HepG2 (cell line): ENCODE data around the gene PDK2. TPM values are rescaled to one million over a fixed set of nuclear protein-coding genes. Genes with fewer than 3 reads are reported as not detected.

Experiments
- ATAC-seq: fragments of 200-7000 bp; cut with Tn5 transposase; 3 replicates; pipeline ENCODE4 v1.9.1; 2020; ENCODE audit warnings: mild to moderate bottlenecking, moderate library complexity
- BruUV-seq: library from RNA; stranded (reverse); fragments of 400-500 nt; replicated peaks from 2 replicates; lab custom pipeline; 2021; lab: Mats Ljungman, UMichigan
- CTCF ChIA-PET: fragments of 300-600 bp; formaldehyde crosslinking; extraction: SDS; loops from one replicate; lab custom pipeline; 2021; ENCODE audit warnings: low total read pairs, inconsistent platforms, low intra/inter-chr PET ratio; lab: Yijun Ruan, JAX
- POLR2A ChIA-PET: fragments of 350-600 bp; sonication (Branson Sonifier 250); formaldehyde crosslinking; loops from one replicate; lab custom pipeline; 2020; ENCODE audit warnings: antibody characterized with exemption, inconsistent platforms; lab: Yijun Ruan, JAX
- DNase-seq: peaks from one replicate; pipeline ENCODE4 v3.0.0-alpha.2; 2015; ENCODE audit warnings: low spot score
- FAIRE-seq: peaks from 3 replicates; lab custom pipeline; 2011; peaks lifted over from hg19 to GRCh38; lab: Jason Lieb, UNC
- H2AFZ ChIP-seq: one replicate; pipeline ENCODE4 v1.6.1; 2011; ENCODE audit warnings: low read length, inconsistent platforms
- H3K27ac ChIP-seq: fragments of 300-600 bp; 3 replicates; pipeline ENCODE4 v1.8.0; 2011; ENCODE audit warnings: mixed run types, mild to moderate bottlenecking, mixed read lengths, low read length, inconsistent platforms; ENCODE audit not compliant: insufficient read depth; ENCODE audit errors: extremely low read length
- H3K27me3 ChIP-seq, 2 experiments: fragments of 200-600 bp in 1 of 2; 2 replicates in 1 of 2; 3 replicates in 1 of 2; pipeline versions ENCODE4 v1.6.0 to v1.8.0; 2011; ENCODE audit warnings: low read length in 2 of 2, mild to moderate bottlenecking in 2 of 2, moderate library complexity in 2 of 2, inconsistent platforms in 1 of 2; ENCODE audit not compliant: insufficient read depth in 2 of 2, control insufficient read depth in 1 of 2
- H3K36me3 ChIP-seq, 2 experiments: fragments of 200-600 bp in 1 of 2; replicated peaks in 1 of 2; 2 replicates in 1 of 2; 3 replicates in 1 of 2; pipeline versions ENCODE4 v1.5.1 to v1.8.0; 2011; ENCODE audit warnings: low read length in 2 of 2, inconsistent platforms in 1 of 2; ENCODE audit not compliant: insufficient read depth in 2 of 2, control insufficient read depth in 1 of 2
- H3K4me1 ChIP-seq: 2 replicates; pipeline ENCODE4 v1.5.1; 2012; ENCODE audit warnings: low read length, inconsistent platforms; ENCODE audit not compliant: insufficient read depth
- H3K4me2 ChIP-seq: 2 replicates; pipeline ENCODE4 v1.6.0; 2011; ENCODE audit warnings: low read depth, low read length, inconsistent platforms
- H3K4me3 ChIP-seq, 3 experiments: fragments of 200-600 bp in 1 of 3; sonication (generic), shearing (Covaris generic) in 1 of 3; replicated peaks in 1 of 3; 2 replicates each; pipeline ENCODE4 v1.5.1; 2011 to 2016; ENCODE audit warnings: low read length in 3 of 3, inconsistent platforms in 2 of 3, low read depth in 2 of 3, mild to moderate bottlenecking in 2 of 3, control low read depth in 1 of 3, mixed read lengths in 1 of 3; ENCODE audit not compliant: insufficient read depth in 1 of 3
- H3K79me2 ChIP-seq: one replicate; pipeline ENCODE4 v1.6.1; 2011; ENCODE audit warnings: low read length, inconsistent platforms; ENCODE audit not compliant: insufficient read depth
- H3K9ac ChIP-seq: 2 replicates; pipeline ENCODE4 v1.6.0; 2011; ENCODE audit warnings: mild to moderate bottlenecking, low read depth, low read length, inconsistent platforms; ENCODE audit not compliant: insufficient read depth
- H3K9me3 ChIP-seq: 2 replicates; pipeline ENCODE4 v1.5.1; 2012; ENCODE audit warnings: mild to moderate bottlenecking, low read length
- H4K20me1 ChIP-seq: 2 replicates; pipeline ENCODE4 v1.6.0; 2011; ENCODE audit warnings: inconsistent platforms, mild to moderate bottlenecking, low read length, moderate library complexity; ENCODE audit not compliant: insufficient read depth
- EZH2 ChIP-seq: conservative IDR thresholded peaks from 2 replicates; pipeline ENCODE4 v1.6.1; 2012; ENCODE audit warnings: mild to moderate bottlenecking, low read depth, low read length, moderate library complexity
- SNAPC5 ChIP-seq: sonication (generic); formaldehyde crosslinking; IDR thresholded peaks from 2 replicates; pipeline ENCODE4 v1.8.1; 2023; ENCODE audit warnings: mild to moderate bottlenecking, missing genetic modification reagents, borderline replicate concordance
- ZNF468 ChIP-seq: sonication (generic); formaldehyde crosslinking; IDR thresholded peaks from 2 replicates; pipeline ENCODE4 v1.8.0; 2022; ENCODE audit warnings: mild to moderate bottlenecking, moderate library complexity, missing genetic modification reagents
- WGBS: methylation state at CpG from one replicate; pipeline ENCODE4 v1.1.6; 2017; ENCODE audit warnings: low lambda C conversion rate; 5-methylcytosine and 5-hydroxymethylcytosine counted together
- in situ Hi-C: cut with HindIII; loops from 2 replicates; pipeline ENCODE4 v1.10.0; 2017; ENCODE audit warnings: low pct_unique_long_range_greater_than_20kb; ENCODE audit not compliant: extremely low pct_ligation_motif_present
- intact Hi-C: fragments of 100-400 bp; cut with micrococcal nuclease; formaldehyde crosslinking; loops from one replicate; pipeline ENCODE4 v1.10.0; 2022; ENCODE audit not compliant: unreplicated experiment
- polyA plus RNA-seq, 8 experiments: library from polyadenylated mRNA; depleted of rRNA in 3 of 8; stranded (reverse) in 7 of 8; unstranded in 1 of 8; fragments of >200 nt; fragmentation: Illumina TruSeq in 4 of 8; extraction: Trizol in 4 of 8; gene quantifications; 2 replicates each; pipeline versions ENCODE4 v1.2.1 to v1.2.3, GENCODE V29; 2011 to 2016; ENCODE audit warnings: low read depth in 4 of 8, missing spikeins in 1 of 8, mixed read lengths in 1 of 8; ENCODE audit not compliant: insufficient read depth in 1 of 8
- total RNA-seq, 5 experiments: library from RNA; depleted of rRNA; stranded (reverse); fragments of >200 nt; fragmentation: Illumina TruSeq; extraction: Trizol; gene quantifications; 2 replicates each; pipeline ENCODE4 v1.2.3, GENCODE V29; 2016; ENCODE audit warnings: low read depth in 1 of 5

PDK2 gene
- total and polyA plus RNA-seq, 2 of the 13 experiments (the other 11 are each of a cell fraction or from before 2014, with no cell fraction given), result 18.5 to 59.7 TPM

GRCh38 chr17:50090971-50091917 is 3.9 kb upstream of the PDK2 start:
- Histone ChIP-seq H3K27ac (no peak overlapping the region), H3K36me3 (no peaks in the 10 kb centered on the region), H3K4me1 (peaks cover 11% of the 10 kb centered on the region), H4K20me1 (no peaks in the 10 kb centered on the region), H3K27me3 (peaks cover 6 to 28% of the 10 kb centered on the region in 2 experiments; a peak in 4 of 5 replicates), H3K4me2 (no peak overlapping the region), H3K9ac (no peak overlapping the region), H3K9me3 (no peaks in the 10 kb centered on the region), H3K79me2 (peaks cover 6% of the 10 kb centered on the region), H3K4me3 (no peak overlapping the region), H2AFZ (no peak overlapping the region)
- CTCF ChIA-PET, result interaction anchor here (2.0 kb wide), 1 partner anchor 65 kb away, joined by 5 read pairs; no protein-coding TSS in a partner anchor
- ATAC-seq (no peak), FAIRE-seq (no peak), DNase-seq (no peak)
- WGBS, result 29% methylated on average over 14 of the region's 15 CpGs
- intact Hi-C loops, result no loop called here
- POLR2A ChIA-PET, result interaction anchor here (1.4 kb wide), 1 partner anchor 11 kb away, joined by 3 read pairs; no protein-coding TSS in a partner anchor
- in situ Hi-C loops, result no loop called here
- TF ChIP-seq EZH2, result 0 out of 2 replicates have a peak, but pooled peaks have one; percentile 25
- no peak for TF ChIP-seq SNAPC5 (CRISPR knock-in tag)
- BruUV-seq, result no TSS peak

- Histone ChIP-seq H3K4me1 (peaks cover 18% of the 10 kb centered on the region), H3K9ac (no peak overlapping the region), H3K4me2 (no peak overlapping the region), H3K79me2 (peaks cover 6% of the 10 kb centered on the region), H2AFZ (no peak overlapping the region), H3K27ac (no peak overlapping the region), H3K9me3 (no peaks in the 10 kb centered on the region), H3K27me3 (peaks cover 6 to 28% of the 10 kb centered on the region in 2 experiments; a peak in 4 of 5 replicates), H3K4me3 (no peak overlapping the region), H3K36me3 (no peaks in the 10 kb centered on the region), H4K20me1 (no peaks in the 10 kb centered on the region)
- no peak for FAIRE-seq
- no peak for ATAC-seq
- WGBS, result 25% methylated on average over 2 of the region's 2 CpGs
- no peak for TF ChIP-seq ZNF468 (CRISPR knock-in tag)
- DNase-seq, result no peak
- intact Hi-C loops, result no loop called here
- in situ Hi-C loops, result no loop called here
- ChIA-PET POLR2A (interaction anchor here (1.4 kb wide), 1 partner anchor 10 kb away, joined by 3 read pairs; no protein-coding TSS in a partner anchor), CTCF (interaction anchor here (2.0 kb wide), 1 partner anchor 66 kb away, joined by 5 read pairs; no protein-coding TSS in a partner anchor)
- no TSS peak for BruUV-seq
Measured at GRCh38 chr17:50091918-50092285, 3.2 kb upstream of the PDK2 start.
